GM23338 (cell line): Measurements from ENCODE around the gene PRAC2. TPM values are rescaled to one million over a fixed set of nuclear protein-coding genes. Genes with fewer than 3 reads are reported as not detected.
"Not testable (repeated sequence)": the region's sequence is repeated elsewhere in the genome, so short reads cannot be mapped to it uniquely, and the experiment has no call there.

Experiments
- ATAC-seq: fragments of 200-7000 bp; cut with Tn5 transposase; 3 replicates; pipeline ENCODE4 v1.9.1; 2020
- DNase-seq: peaks from one replicate; pipeline ENCODE4 v3.0.0-alpha.2; 2015; ENCODE audit warnings: low spot score
- H2AFZ ChIP-seq: fragments of 200-600 bp; sonication (generic); 2 replicates; pipeline ENCODE4 v1.8.0; 2016; ENCODE audit warnings: antibody characterized with exemption, mild to moderate bottlenecking, moderate library complexity
- H3F3A ChIP-seq: fragments of 200-600 bp; sonication (generic); replicated peaks from 2 replicates; pipeline ENCODE4 v1.8.0; 2017; ENCODE audit warnings: antibody characterized with exemption, mixed run types, low read depth
- H3K27ac ChIP-seq: fragments of 200-600 bp; sonication (generic); 2 replicates; pipeline ENCODE4 v1.6.1; 2016; ENCODE audit warnings: low read depth
- H3K27me3 ChIP-seq: fragments of 200-600 bp; sonication (generic); 2 replicates; pipeline ENCODE4 v1.8.0; 2016; ENCODE audit warnings: mild to moderate bottlenecking, mixed run types, moderate library complexity; ENCODE audit not compliant: insufficient read depth
- H3K36me3 ChIP-seq: fragments of 200-600 bp; sonication (generic); 2 replicates; pipeline ENCODE4 v1.8.0; 2016; ENCODE audit warnings: mild to moderate bottlenecking; ENCODE audit not compliant: insufficient read depth
- H3K4me1 ChIP-seq: fragments of 200-600 bp; sonication (generic); 2 replicates; pipeline ENCODE4 v1.8.0; 2016; ENCODE audit warnings: mild to moderate bottlenecking, moderate library complexity; ENCODE audit not compliant: insufficient read depth
- H3K4me2 ChIP-seq: fragments of 200-600 bp; sonication (generic); 2 replicates; pipeline ENCODE4 v1.7.1; 2017; ENCODE audit warnings: mixed run types
- H3K4me3 ChIP-seq: fragments of 200-600 bp; sonication (generic); 2 replicates; pipeline ENCODE4 v1.6.1; 2016; ENCODE audit warnings: mixed run types
- H3K79me2 ChIP-seq: fragments of 200-600 bp; sonication (generic); replicated peaks from 2 replicates; pipeline ENCODE4 v1.8.0; 2017; ENCODE audit warnings: mild to moderate bottlenecking; ENCODE audit not compliant: insufficient read depth
- H3K9me2 ChIP-seq: fragments of 200-600 bp; sonication (generic); 2 replicates; pipeline ENCODE4 v1.8.0; 2017; ENCODE audit not compliant: insufficient read depth
- H4K20me1 ChIP-seq: fragments of 200-600 bp; sonication (generic); replicated peaks from 2 replicates; pipeline ENCODE4 v1.8.0; 2017; ENCODE audit warnings: mild to moderate bottlenecking; ENCODE audit not compliant: insufficient read depth
- H3K27ac Mint-ChIP-seq: 2 replicates; pipeline ENCODE4 v1.8.0; 2020; ENCODE audit warnings: inconsistent platforms, mild to moderate bottlenecking, moderate library complexity, mixed read lengths
- H3K27me3 Mint-ChIP-seq: 3 replicates; pipeline ENCODE4 v1.8.0; 2022; ENCODE audit warnings: low read depth, mild to moderate bottlenecking, moderate library complexity, mixed read lengths, inconsistent platforms; ENCODE audit not compliant: insufficient read depth, poor library complexity
- H3K36me3 Mint-ChIP-seq: 3 replicates; pipeline ENCODE4 v1.8.0; 2021; ENCODE audit warnings: low read depth, mild to moderate bottlenecking, inconsistent platforms, moderate library complexity, mixed read lengths
- H3K4me1 Mint-ChIP-seq: 3 replicates; pipeline ENCODE4 v1.8.0; 2020; ENCODE audit warnings: mild to moderate bottlenecking, inconsistent platforms, mixed read lengths
- H3K4me3 Mint-ChIP-seq: 3 replicates; pipeline ENCODE4 v1.8.0; 2021; ENCODE audit warnings: moderate library complexity, mild to moderate bottlenecking, inconsistent platforms, mixed read lengths
- H3K9me3 Mint-ChIP-seq: 3 replicates; pipeline ENCODE4 v1.8.0; 2020; ENCODE audit warnings: moderate library complexity, mild to moderate bottlenecking, inconsistent platforms, mixed read lengths
- CREB1 ChIP-seq: fragments of 250-450 bp; sonication (Bioruptor Pico); IDR thresholded peaks from 2 replicates; pipeline ENCODE4 v1.5.0; 2020; ENCODE audit warnings: low read depth, mild to moderate bottlenecking, moderate library complexity
- EZH2 ChIP-seq: fragments of 200-600 bp; sonication (generic); IDR thresholded peaks from one replicate; pipeline ENCODE4 v1.8.0; 2017; ENCODE audit warnings: antibody characterized with exemption, mild to moderate bottlenecking, low read depth; ENCODE audit not compliant: unreplicated experiment
- EZH2phosphoT487 ChIP-seq: fragments of 200-600 bp; sonication (generic); IDR thresholded peaks from one replicate; pipeline ENCODE4 v1.8.1; 2018; ENCODE audit warnings: antibody characterized with exemption; ENCODE audit not compliant: unreplicated experiment
- JUNB ChIP-seq: IDR thresholded peaks from one replicate; pipeline ENCODE4 v1.6.1; 2016; ENCODE audit warnings: antibody characterized with exemption; ENCODE audit not compliant: unreplicated experiment
- POLR2AphosphoS5 ChIP-seq: IDR thresholded peaks from 2 replicates; pipeline ENCODE4 v1.6.1; 2016; ENCODE audit warnings: antibody characterized with exemption, low read depth
- STAT1 ChIP-seq: IDR thresholded peaks from one replicate; pipeline ENCODE4 v1.6.1; 2016; ENCODE audit warnings: antibody characterized with exemption; ENCODE audit not compliant: unreplicated experiment
- ZNF114 ChIP-seq: fragments of 250-450 bp; sonication (Bioruptor Pico); IDR thresholded peaks from 2 replicates; pipeline ENCODE4 v1.5.0; 2020; ENCODE audit warnings: mild to moderate bottlenecking, moderate library complexity
- ZNF331 ChIP-seq: fragments of 250-450 bp; sonication (Bioruptor Pico); IDR thresholded peaks from 2 replicates; pipeline ENCODE4 v1.5.0; 2020; ENCODE audit warnings: low read depth, mild to moderate bottlenecking, moderate library complexity
- polyA plus RNA-seq: library from polyadenylated mRNA; unstranded; fragments of >200 nt; fragmentation: Nextera tagmentation; extraction: Ambion mirVana; gene quantifications from 2 replicates; pipeline ENCODE4 v1.2.1, GENCODE V29; 2016
- total RNA-seq: library from RNA; depleted of rRNA; stranded (reverse); fragments of >200 nt; shearing (Covaris generic); gene quantifications from 2 replicates; pipeline ENCODE4 v1.2.3, GENCODE V29; 2014
- TF ChIP-seq, protein P1 (sequence below): fragments of 250-450 bp; sonication (Bioruptor Pico); IDR thresholded peaks from 2 replicates; pipeline ENCODE4 v1.5.0; 2020; ENCODE audit warnings: mild to moderate bottlenecking, moderate library complexity
- TF ChIP-seq, protein P2 (sequence below), 2 experiments: fragments of 200-600 bp in 1 of 2; sonication (generic) in 1 of 2; conservative IDR thresholded peaks; 2 replicates each; pipeline versions ENCODE4 v1.5.1 to v1.6.1; 2016 to 2017; ENCODE audit warnings: antibody characterized with exemption in 2 of 2, low read depth in 2 of 2, mild to moderate bottlenecking in 2 of 2, moderate library complexity in 1 of 2

Gene PRAC2
- total and polyA plus RNA-seq, 2 experiments from 2014 or later, result not detected

DNA sequence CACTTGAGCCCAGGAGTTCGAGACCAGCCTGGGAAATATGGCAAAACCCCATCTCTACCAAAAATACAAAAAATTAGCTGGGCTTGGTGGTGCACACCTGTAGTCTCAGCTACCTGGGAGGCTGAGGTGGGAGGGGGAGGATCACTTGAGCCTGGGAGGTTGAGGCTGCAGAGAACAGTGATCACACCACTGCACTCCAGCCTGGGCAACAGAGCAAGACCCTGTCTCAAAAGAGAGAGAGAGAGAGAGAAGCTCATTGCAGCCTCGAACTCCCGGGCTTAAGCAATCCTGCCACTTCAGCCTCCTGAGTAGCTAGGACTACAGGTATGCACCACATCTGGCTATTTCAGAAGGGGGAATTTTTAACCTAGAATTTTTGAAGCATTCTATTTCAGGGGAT is 6.4 kb upstream of the PRAC2 start:
- peaks cover 29% of the 10 kb centered on the region for H3K4me1 Mint-ChIP-seq
- not testable (repeated sequence) for DNase-seq, H3K4me3 Mint-ChIP-seq, H3K9me2 ChIP-seq, H3K36me3 Mint-ChIP-seq, H3K4me2 ChIP-seq, H3K36me3 ChIP-seq, H4K20me1 ChIP-seq, H3K27ac Mint-ChIP-seq, H3K27ac ChIP-seq, ATAC-seq, H3K79me2 ChIP-seq, H3K4me3 ChIP-seq, H3K9me3 Mint-ChIP-seq, H2AFZ ChIP-seq
- Histone ChIP-seq H3K27me3 (peaks cover 95% of the 10 kb centered on the region), H3K4me1 (peaks cover 26% of the 10 kb centered on the region), H3F3A (peaks cover 25% of the 10 kb centered on the region)
- peaks cover 79% of the 10 kb centered on the region for H3K27me3 Mint-ChIP-seq

DNA sequence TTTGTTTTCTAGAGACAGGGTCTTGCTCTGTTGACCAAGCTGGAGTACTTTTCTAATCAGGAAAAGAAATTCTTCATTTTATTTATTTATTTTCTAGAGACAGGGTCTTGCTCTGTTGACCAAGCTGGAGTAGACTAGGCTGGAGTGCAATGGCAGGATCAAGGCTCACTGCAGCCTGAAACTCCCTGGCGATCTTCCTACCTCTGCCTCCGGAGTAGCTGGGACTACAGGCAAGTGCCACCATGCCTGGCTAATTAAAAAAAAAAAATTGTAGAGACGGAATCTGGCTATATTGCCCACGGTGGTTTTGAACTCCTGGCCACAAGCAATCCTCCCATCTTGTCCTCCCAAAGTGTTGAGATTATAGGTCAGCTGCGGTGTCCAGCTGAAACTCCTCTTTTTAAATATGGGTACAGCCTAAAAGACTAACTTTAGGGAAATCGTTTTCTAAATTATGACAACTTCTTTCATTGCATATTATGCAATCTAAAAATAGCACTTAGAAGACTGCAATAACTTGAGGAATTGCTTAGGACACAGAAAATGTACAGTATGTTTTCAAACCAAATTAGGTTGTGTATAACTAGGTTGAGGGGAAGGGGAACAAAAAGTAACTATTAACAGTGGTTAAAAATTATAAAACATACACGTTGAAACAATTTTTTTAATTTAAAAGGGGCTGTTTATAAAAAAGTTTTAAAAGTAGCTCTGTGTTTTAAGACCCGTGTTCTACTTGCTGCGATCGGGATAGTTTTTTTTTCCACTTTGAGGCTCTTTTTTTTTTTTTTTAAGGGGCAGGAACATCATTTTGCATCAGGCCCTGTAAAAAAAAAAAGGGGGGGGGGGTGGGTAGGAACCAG is 5.4 kb upstream of the PRAC2 start:
- Histone ChIP-seq H2AFZ (no peak overlapping the region), H3K9me2 (no peaks in the 10 kb centered on the region), H3K36me3 (no peaks in the 10 kb centered on the region), H4K20me1 (peaks cover 9% of the 10 kb centered on the region), H3F3A (peaks cover 32% of the 10 kb centered on the region), H3K27me3 (peaks cover 95% of the 10 kb centered on the region), H3K4me1 (peaks cover 27% of the 10 kb centered on the region), H3K27ac (no peak overlapping the region), H3K4me2 (peak overlapping the region; percentile 75), H3K79me2 (no peaks in the 10 kb centered on the region), H3K4me3 (peak overlapping the region; percentile 57)
- peaks cover 90% of the 10 kb centered on the region for H3K27me3 Mint-ChIP-seq
- H3K4me1 Mint-ChIP-seq, result peaks cover 31% of the 10 kb centered on the region
- no peaks in the 10 kb centered on the region for H3K36me3 Mint-ChIP-seq
- DNase-seq, result no peak
- no peaks in the 10 kb centered on the region; the same call in 2 of the 3 replicates for H3K9me3 Mint-ChIP-seq
- ATAC-seq, result no peak
- no peak overlapping the region for H3K27ac Mint-ChIP-seq
- H3K4me3 Mint-ChIP-seq, result peak overlapping the region; percentile 73; the same call in 2 of the 3 replicates
- TF ChIP-seq ZNF114 (CRISPR knock-in tag) (no peak), EZH2 (no peak), CREB1 (CRISPR knock-in tag) (no peak), ZNF331 (no peak), STAT1 (no peak), EZH2phosphoT487 (no peak), POLR2AphosphoS5 (no peak), JUNB (no peak)
- TF ChIP-seq, protein P1, sequence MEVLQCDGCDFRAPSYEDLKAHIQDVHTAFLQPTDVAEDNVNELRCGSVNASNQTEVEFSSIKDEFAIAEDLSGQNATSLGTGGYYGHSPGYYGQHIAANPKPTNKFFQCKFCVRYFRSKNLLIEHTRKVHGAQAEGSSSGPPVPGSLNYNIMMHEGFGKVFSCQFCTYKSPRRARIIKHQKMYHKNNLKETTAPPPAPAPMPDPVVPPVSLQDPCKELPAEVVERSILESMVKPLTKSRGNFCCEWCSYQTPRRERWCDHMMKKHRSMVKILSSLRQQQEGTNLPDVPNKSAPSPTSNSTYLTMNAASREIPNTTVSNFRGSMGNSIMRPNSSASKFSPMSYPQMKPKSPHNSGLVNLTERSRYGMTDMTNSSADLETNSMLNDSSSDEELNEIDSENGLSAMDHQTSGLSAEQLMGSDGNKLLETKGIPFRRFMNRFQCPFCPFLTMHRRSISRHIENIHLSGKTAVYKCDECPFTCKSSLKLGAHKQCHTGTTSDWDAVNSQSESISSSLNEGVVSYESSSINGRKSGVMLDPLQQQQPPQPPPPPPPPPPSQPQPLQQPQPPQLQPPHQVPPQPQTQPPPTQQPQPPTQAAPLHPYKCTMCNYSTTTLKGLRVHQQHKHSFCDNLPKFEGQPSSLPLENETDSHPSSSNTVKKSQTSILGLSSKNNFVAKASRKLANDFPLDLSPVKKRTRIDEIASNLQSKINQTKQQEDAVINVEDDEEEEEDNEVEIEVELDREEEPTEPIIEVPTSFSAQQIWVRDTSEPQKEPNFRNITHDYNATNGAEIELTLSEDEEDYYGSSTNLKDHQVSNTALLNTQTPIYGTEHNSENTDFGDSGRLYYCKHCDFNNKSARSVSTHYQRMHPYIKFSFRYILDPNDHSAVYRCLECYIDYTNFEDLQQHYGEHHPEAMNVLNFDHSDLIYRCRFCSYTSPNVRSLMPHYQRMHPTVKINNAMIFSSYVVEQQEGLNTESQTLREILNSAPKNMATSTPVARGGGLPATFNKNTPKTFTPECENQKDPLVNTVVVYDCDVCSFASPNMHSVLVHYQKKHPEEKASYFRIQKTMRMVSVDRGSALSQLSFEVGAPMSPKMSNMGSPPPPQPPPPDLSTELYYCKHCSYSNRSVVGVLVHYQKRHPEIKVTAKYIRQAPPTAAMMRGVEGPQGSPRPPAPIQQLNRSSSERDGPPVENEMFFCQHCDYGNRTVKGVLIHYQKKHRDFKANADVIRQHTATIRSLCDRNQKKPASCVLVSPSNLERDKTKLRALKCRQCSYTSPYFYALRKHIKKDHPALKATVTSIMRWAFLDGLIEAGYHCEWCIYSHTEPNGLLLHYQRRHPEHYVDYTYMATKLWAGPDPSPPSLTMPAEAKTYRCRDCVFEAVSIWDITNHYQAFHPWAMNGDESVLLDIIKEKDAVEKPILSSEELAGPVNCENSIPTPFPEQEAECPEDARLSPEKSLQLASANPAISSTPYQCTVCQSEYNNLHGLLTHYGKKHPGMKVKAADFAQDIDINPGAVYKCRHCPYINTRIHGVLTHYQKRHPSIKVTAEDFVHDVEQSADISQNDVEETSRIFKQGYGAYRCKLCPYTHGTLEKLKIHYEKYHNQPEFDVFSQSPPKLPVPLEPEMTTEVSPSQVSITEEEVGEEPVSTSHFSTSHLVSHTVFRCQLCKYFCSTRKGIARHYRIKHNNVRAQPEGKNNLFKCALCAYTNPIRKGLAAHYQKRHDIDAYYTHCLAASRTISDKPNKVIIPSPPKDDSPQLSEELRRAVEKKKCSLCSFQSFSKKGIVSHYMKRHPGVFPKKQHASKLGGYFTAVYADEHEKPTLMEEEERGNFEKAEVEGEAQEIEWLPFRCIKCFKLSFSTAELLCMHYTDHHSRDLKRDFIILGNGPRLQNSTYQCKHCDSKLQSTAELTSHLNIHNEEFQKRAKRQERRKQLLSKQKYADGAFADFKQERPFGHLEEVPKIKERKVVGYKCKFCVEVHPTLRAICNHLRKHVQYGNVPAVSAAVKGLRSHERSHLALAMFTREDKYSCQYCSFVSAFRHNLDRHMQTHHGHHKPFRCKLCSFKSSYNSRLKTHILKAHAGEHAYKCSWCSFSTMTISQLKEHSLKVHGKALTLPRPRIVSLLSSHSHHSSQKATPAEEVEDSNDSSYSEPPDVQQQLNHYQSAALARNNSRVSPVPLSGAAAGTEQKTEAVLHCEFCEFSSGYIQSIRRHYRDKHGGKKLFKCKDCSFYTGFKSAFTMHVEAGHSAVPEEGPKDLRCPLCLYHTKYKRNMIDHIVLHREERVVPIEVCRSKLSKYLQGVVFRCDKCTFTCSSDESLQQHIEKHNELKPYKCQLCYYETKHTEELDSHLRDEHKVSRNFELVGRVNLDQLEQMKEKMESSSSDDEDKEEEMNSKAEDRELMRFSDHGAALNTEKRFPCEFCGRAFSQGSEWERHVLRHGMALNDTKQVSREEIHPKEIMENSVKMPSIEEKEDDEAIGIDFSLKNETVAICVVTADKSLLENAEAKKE (CRISPR knock-in tag), result no peak
- TF ChIP-seq, protein P2, sequence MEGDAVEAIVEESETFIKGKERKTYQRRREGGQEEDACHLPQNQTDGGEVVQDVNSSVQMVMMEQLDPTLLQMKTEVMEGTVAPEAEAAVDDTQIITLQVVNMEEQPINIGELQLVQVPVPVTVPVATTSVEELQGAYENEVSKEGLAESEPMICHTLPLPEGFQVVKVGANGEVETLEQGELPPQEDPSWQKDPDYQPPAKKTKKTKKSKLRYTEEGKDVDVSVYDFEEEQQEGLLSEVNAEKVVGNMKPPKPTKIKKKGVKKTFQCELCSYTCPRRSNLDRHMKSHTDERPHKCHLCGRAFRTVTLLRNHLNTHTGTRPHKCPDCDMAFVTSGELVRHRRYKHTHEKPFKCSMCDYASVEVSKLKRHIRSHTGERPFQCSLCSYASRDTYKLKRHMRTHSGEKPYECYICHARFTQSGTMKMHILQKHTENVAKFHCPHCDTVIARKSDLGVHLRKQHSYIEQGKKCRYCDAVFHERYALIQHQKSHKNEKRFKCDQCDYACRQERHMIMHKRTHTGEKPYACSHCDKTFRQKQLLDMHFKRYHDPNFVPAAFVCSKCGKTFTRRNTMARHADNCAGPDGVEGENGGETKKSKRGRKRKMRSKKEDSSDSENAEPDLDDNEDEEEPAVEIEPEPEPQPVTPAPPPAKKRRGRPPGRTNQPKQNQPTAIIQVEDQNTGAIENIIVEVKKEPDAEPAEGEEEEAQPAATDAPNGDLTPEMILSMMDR (conservative IDR thresholded peaks at IDR 0.05; ENCODE audit: low read depth in 2 of 2), result no peak
